Measurements from ENCODE around the gene EXT2. TPM values are rescaled to one million over a fixed set of nuclear protein-coding genes. Genes with fewer than 3 reads are reported as not detected.

Gene EXT2
- total and polyA plus RNA-seq, 2 experiments from 2014 or later = 15.9 to 48.6 TPM

DNA sequence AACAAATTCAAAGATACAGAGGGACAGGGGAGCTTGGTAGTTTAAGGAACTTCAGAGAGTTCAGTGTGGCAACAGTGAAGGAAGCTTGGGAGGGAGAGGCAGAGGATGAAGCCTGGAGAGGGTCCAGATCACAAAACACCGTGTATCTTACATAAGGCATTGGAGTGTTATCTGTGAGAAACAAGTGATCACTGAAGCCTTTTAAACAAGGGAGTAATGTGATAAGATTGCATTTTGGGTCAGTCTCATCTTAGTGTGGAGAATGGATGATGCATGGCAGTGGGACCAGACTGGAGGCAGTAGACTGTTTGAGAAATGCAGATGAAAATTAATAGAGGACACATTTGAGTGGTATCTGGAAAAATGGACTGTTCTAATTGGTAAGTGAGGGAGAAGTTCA, 79.4 kb downstream of the EXT2 start:
- Histone ChIP-seq H3K9me2 (ENCODE audit: insufficient read depth) (no peaks in the 10 kb centered on the region), H3K36me3 (ENCODE audit: insufficient read depth) (no peaks in the 10 kb centered on the region), H3K27ac (ENCODE audit: low read depth) (no peak overlapping the region), H2AFZ (no peak overlapping the region), H3K4me1 (ENCODE audit: insufficient read depth) (peaks cover 27% of the 10 kb centered on the region), H3K27me3 (ENCODE audit: insufficient read depth) (no peaks in the 10 kb centered on the region), H3K4me2 (no peak overlapping the region), H4K20me1 (replicated peaks; ENCODE audit: insufficient read depth) (no peaks in the 10 kb centered on the region), H3K79me2 (replicated peaks; ENCODE audit: insufficient read depth) (no peaks in the 10 kb centered on the region), H3K4me3 (no peak overlapping the region), H3F3A (replicated peaks; ENCODE audit: low read depth) (no peaks in the 10 kb centered on the region)
- TF ChIP-seq NANOG (IDR thresholded peaks at IDR 0.05; ENCODE audit: borderline replicate concordance) = no peak
- TF ChIP-seq CREB1 (CRISPR knock-in tag; IDR thresholded peaks at IDR 0.05; ENCODE audit: low read depth) = no peak
- TF ChIP-seq, protein P1, sequence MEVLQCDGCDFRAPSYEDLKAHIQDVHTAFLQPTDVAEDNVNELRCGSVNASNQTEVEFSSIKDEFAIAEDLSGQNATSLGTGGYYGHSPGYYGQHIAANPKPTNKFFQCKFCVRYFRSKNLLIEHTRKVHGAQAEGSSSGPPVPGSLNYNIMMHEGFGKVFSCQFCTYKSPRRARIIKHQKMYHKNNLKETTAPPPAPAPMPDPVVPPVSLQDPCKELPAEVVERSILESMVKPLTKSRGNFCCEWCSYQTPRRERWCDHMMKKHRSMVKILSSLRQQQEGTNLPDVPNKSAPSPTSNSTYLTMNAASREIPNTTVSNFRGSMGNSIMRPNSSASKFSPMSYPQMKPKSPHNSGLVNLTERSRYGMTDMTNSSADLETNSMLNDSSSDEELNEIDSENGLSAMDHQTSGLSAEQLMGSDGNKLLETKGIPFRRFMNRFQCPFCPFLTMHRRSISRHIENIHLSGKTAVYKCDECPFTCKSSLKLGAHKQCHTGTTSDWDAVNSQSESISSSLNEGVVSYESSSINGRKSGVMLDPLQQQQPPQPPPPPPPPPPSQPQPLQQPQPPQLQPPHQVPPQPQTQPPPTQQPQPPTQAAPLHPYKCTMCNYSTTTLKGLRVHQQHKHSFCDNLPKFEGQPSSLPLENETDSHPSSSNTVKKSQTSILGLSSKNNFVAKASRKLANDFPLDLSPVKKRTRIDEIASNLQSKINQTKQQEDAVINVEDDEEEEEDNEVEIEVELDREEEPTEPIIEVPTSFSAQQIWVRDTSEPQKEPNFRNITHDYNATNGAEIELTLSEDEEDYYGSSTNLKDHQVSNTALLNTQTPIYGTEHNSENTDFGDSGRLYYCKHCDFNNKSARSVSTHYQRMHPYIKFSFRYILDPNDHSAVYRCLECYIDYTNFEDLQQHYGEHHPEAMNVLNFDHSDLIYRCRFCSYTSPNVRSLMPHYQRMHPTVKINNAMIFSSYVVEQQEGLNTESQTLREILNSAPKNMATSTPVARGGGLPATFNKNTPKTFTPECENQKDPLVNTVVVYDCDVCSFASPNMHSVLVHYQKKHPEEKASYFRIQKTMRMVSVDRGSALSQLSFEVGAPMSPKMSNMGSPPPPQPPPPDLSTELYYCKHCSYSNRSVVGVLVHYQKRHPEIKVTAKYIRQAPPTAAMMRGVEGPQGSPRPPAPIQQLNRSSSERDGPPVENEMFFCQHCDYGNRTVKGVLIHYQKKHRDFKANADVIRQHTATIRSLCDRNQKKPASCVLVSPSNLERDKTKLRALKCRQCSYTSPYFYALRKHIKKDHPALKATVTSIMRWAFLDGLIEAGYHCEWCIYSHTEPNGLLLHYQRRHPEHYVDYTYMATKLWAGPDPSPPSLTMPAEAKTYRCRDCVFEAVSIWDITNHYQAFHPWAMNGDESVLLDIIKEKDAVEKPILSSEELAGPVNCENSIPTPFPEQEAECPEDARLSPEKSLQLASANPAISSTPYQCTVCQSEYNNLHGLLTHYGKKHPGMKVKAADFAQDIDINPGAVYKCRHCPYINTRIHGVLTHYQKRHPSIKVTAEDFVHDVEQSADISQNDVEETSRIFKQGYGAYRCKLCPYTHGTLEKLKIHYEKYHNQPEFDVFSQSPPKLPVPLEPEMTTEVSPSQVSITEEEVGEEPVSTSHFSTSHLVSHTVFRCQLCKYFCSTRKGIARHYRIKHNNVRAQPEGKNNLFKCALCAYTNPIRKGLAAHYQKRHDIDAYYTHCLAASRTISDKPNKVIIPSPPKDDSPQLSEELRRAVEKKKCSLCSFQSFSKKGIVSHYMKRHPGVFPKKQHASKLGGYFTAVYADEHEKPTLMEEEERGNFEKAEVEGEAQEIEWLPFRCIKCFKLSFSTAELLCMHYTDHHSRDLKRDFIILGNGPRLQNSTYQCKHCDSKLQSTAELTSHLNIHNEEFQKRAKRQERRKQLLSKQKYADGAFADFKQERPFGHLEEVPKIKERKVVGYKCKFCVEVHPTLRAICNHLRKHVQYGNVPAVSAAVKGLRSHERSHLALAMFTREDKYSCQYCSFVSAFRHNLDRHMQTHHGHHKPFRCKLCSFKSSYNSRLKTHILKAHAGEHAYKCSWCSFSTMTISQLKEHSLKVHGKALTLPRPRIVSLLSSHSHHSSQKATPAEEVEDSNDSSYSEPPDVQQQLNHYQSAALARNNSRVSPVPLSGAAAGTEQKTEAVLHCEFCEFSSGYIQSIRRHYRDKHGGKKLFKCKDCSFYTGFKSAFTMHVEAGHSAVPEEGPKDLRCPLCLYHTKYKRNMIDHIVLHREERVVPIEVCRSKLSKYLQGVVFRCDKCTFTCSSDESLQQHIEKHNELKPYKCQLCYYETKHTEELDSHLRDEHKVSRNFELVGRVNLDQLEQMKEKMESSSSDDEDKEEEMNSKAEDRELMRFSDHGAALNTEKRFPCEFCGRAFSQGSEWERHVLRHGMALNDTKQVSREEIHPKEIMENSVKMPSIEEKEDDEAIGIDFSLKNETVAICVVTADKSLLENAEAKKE (CRISPR knock-in tag; IDR thresholded peaks at IDR 0.05) = no peak
- TF ChIP-seq ZNF331 (CRISPR knock-in tag; IDR thresholded peaks at IDR 0.05; ENCODE audit: low read depth) = no peak
- no peak for TF ChIP-seq STAT1 (IDR thresholded peaks at IDR 0.05; ENCODE audit: unreplicated experiment)
- H3K9me3 Mint-ChIP-seq = no peaks in the 10 kb centered on the region
- no peak overlapping the region for H3K4me3 Mint-ChIP-seq
- ATAC-seq (no peak), DNase-seq (ENCODE audit: low spot score) (no peak)
- no peak overlapping the region for H3K27ac Mint-ChIP-seq
- peaks cover 5% of the 10 kb centered on the region; the same call in 2 of the 3 replicates for H3K36me3 Mint-ChIP-seq (ENCODE audit: low read depth)
- H3K4me1 Mint-ChIP-seq = peaks cover 39% of the 10 kb centered on the region
- H3K27me3 Mint-ChIP-seq (ENCODE audit: insufficient read depth, low read depth, poor library complexity) = peaks cover 2% of the 10 kb centered on the region

DNA sequence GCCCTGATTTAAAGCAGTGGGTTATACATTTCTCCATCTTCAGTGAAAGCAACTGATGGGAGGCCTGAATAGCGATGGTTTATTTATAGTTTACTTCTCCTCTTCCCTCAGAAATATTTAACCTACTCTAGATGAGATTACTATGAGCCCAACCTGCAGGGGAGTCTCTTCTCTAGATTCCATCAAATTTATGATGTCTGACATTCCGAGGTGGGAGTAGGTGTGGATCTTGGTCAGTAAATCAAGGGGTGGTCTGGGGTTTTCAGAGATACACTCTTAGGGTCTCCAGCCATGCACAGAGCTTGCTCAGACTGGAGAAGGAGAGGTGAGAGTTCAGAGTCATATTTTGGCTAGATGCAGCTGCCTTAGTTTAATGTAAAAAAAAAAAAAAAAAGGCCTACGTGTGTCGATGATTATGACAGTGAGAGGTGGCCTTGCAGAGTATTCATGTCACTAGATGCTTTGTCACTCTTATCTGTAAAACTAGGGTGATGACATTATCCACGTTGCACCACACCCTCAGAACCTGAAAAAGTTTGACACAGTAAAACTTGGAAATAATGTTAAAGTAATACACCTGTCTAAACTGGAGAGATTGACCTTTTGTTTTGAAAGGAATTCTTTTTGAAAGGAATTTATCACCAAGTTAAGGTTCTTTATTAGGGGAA, 81.2 kb downstream of the EXT2 start:
- no peak for ATAC-seq
- TF ChIP-seq, protein P2, sequence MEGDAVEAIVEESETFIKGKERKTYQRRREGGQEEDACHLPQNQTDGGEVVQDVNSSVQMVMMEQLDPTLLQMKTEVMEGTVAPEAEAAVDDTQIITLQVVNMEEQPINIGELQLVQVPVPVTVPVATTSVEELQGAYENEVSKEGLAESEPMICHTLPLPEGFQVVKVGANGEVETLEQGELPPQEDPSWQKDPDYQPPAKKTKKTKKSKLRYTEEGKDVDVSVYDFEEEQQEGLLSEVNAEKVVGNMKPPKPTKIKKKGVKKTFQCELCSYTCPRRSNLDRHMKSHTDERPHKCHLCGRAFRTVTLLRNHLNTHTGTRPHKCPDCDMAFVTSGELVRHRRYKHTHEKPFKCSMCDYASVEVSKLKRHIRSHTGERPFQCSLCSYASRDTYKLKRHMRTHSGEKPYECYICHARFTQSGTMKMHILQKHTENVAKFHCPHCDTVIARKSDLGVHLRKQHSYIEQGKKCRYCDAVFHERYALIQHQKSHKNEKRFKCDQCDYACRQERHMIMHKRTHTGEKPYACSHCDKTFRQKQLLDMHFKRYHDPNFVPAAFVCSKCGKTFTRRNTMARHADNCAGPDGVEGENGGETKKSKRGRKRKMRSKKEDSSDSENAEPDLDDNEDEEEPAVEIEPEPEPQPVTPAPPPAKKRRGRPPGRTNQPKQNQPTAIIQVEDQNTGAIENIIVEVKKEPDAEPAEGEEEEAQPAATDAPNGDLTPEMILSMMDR (conservative IDR thresholded peaks at IDR 0.05; ENCODE audit: low read depth in 2 of 2) = no peak
- TF ChIP-seq, protein P3, sequence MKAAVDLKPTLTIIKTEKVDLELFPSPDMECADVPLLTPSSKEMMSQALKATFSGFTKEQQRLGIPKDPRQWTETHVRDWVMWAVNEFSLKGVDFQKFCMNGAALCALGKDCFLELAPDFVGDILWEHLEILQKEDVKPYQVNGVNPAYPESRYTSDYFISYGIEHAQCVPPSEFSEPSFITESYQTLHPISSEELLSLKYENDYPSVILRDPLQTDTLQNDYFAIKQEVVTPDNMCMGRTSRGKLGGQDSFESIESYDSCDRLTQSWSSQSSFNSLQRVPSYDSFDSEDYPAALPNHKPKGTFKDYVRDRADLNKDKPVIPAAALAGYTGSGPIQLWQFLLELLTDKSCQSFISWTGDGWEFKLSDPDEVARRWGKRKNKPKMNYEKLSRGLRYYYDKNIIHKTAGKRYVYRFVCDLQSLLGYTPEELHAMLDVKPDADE (IDR thresholded peaks at IDR 0.05) = no peak
- TF ChIP-seq ZNF114 (CRISPR knock-in tag; IDR thresholded peaks at IDR 0.05) (no peak), ZNF331 (CRISPR knock-in tag; IDR thresholded peaks at IDR 0.05; ENCODE audit: low read depth) (no peak), STAT1 (IDR thresholded peaks at IDR 0.05; ENCODE audit: unreplicated experiment) (no peak), JUNB (IDR thresholded peaks at IDR 0.05; ENCODE audit: unreplicated experiment) (no peak), NANOG (IDR thresholded peaks at IDR 0.05; ENCODE audit: borderline replicate concordance) (no peak), POLR2AphosphoS5 (IDR thresholded peaks at IDR 0.05; ENCODE audit: low read depth) (no peak)

More for the DNA sequence above, 81.2 kb downstream of the EXT2 start:
- Histone ChIP-seq H3K27ac (ENCODE audit: low read depth) (no peak overlapping the region), H3K4me3 (no peak overlapping the region), H3F3A (replicated peaks; ENCODE audit: low read depth) (no peaks in the 10 kb centered on the region), H2AFZ (no peak overlapping the region), H3K36me3 (ENCODE audit: insufficient read depth) (no peaks in the 10 kb centered on the region), H3K27me3 (ENCODE audit: insufficient read depth) (no peaks in the 10 kb centered on the region), H4K20me1 (replicated peaks; ENCODE audit: insufficient read depth) (no peaks in the 10 kb centered on the region), H3K4me1 (ENCODE audit: insufficient read depth) (peaks cover 18% of the 10 kb centered on the region), H3K9me2 (ENCODE audit: insufficient read depth) (no peaks in the 10 kb centered on the region), H3K4me2 (no peak overlapping the region), H3K79me2 (replicated peaks; ENCODE audit: insufficient read depth) (no peaks in the 10 kb centered on the region)
- peaks cover 30% of the 10 kb centered on the region for H3K4me1 Mint-ChIP-seq
- no peak overlapping the region for H3K27ac Mint-ChIP-seq
- no peak for DNase-seq (ENCODE audit: low spot score)
- H3K4me3 Mint-ChIP-seq = no peak overlapping the region
- H3K9me3 Mint-ChIP-seq = no peaks in the 10 kb centered on the region
- H3K36me3 Mint-ChIP-seq (ENCODE audit: low read depth) = peaks cover 5% of the 10 kb centered on the region; the same call in 2 of the 3 replicates
- no peaks in the 10 kb centered on the region for H3K27me3 Mint-ChIP-seq (ENCODE audit: insufficient read depth, low read depth, poor library complexity)
